Stimulated activated CD8-positive, alpha-beta memory T cell treated with anti-CD3 and anti-CD28 coated beads, Interleukin-7, amount 100 ng/mL, for 4 hours (primary cell): Measurements from ENCODE around the gene NPR2.

Experiments
- DNase-seq, 2 donors: peaks; one replicate each; pipeline ENCODE4 v3.0.0-alpha.2; 2020; ENCODE audit warnings: low read depth in 2 of 2

Gene NPR2

DNA sequence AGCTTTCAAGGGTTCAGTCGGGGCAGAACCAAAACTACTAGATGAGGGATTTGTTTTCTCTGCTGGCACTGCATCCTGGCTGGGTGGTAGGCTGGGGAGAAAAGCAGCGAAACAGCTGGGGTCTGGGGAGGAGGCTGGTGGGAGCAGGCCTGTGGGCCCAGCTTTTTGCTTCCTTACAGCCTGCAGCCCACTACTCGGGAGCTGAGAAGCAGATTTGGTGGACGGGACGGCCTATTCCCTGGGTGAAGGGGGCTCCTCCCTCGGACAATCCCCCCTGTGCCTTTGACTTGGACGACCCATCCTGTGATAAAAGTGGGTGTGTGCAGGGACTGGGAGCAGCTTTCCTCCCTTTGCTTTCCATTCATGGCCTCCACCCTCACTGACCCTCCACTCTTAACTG lies 9.1 kb downstream of the NPR2 start:
- no peak for DNase-seq

DNA sequence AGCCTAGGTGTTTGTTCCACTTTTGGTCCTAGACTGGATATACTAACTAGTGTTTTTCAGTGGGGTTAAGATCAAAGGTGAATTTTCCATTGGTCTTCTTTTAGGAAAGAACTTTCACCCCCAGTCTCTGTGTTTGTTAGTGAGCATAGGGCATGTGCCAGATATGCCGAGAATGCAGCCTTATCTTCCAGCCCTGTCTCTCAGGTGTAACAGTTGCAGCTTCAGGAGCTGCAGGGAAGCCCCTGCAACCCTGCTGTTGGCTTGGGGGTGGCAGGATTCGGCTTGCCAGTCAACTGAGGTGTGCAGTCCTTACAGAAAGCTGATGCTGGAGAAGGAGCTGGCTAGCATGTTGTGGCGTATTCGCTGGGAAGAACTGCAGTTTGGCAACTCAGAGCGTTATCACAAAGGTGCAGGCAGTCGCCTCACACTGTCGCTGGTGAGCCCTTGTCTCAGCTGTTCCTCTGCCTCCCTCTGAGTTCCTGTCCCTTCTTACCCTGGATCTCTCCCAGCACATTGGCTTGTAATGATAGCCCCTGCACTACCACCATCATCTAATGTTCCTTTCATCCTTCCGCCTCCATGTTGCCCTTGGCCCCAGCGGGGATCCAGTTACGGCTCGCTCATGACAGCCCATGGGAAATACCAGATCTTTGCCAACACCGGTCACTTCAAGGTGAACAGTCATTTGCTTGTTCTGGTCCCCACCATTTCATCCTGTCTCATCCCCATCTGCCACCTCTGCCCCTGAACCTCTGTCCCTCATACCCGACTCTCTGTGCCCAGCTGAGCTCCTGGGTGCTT lies 10.1 kb downstream of the NPR2 start:
- DNase-seq, result no peak

DNA sequence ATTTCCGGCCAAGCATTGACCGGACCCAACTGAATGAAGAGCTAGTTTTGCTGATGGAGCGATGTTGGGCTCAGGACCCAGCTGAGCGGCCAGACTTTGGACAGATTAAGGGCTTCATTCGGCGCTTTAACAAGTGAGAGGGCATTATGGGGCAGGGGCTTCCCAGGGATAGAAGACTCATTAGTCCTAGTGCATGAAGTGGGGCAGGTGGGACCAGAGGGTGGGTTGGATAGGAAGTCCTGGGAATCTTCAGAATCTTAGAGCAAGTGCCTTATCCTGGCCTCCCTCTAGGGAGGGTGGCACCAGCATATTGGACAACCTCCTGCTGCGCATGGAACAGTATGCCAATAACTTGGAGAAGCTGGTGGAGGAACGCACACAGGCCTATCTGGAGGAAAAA lies 14.7 kb downstream of the NPR2 start:
- no peak for DNase-seq

DNA sequence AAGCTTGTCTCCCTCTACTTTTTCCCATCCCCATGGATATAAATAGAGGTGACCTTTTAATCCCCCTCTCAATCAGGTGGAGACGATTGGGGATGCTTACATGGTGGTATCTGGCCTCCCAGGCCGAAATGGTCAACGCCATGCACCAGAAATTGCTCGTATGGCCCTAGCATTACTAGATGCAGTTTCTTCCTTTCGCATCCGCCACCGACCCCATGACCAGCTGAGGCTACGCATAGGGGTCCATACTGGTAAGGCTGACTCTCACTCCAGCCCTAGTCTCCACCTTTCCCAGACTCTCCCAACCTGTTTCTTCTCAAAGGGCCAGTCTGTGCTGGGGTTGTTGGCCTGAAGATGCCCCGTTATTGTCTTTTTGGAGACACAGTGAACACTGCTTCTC lies 17.0 kb downstream of the NPR2 start:
- no peak for DNase-seq

DNA sequence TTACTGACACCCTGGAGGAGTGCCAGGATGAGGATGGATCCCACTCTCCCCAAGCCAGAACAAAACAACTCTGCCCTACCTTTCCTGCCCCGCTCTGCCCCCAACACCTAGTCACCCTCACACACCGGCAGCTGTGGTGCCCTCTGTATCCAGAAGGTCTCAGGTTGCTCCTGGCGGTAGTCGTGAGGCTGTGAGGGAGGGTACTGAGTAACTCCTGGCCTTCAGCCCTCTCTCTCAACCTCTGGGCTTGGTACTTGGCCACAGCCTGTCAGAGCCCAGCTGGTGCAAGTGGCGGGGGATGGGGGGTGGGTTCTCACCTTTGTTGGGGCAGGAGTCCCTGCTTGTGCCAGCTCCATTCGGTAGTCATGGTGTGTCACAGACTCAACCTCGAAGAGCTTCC lies 18.7 kb downstream of the NPR2 start:
- DNase-seq, result no peak

DNA sequence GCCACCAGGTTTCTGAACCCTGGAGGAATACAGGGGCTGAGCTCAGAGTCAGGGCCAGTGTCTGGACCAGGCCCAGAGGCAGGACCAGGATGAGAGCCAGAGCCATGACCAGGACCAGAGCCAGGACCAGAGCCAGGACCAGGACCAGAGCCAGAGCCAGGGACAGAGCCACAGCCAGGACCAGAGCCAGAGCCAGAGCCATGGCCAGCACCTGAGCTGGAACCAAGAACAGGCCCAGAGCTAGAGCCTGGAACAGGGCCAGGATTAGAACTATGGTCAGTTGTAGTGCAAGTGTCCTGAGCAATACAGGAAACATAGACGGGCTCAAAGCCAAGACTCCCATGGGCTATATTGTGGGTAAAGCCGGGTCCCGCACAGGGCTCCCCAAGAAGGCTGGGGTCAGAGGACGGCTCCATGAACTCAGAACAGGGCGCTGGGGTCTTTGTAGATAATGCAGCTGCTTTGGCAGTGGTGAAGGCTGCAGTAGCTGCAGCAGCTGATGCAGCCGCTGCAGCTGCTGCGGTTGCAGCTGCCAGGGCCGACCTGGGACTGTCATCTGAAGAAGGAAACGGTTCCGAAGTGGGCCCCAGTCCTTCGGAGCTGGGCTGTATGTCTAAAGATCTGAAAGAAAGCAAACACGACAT lies 20.1 kb downstream of the NPR2 start:
- DNase-seq, result no peak

DNA sequence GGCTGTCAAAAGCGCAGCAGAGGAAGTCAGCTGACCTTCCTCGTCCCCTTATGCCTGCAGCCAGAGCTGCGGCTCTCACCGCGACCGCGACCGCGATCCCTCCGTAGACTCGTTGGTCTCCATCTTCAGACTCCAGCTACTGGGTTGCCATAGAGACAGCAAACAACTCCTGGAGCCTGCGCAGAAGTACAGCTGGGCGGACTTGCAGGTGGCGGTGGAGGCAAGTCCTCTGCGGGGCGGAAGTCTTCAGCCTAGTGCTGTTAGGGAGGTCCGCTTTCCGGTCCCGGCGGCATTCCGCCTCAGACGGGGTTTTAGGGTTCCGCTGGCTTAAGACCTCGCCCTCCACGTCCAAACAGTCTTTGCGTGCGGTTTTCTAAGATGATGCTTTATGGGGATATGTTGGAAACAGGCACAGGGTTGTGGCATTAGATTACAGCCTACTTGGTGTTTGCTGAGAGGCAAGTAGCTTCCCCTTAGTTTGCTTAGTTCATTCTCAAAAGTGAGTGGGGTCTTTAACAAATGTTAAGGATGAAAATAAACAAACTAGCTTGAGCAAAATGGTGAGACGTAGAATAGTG lies 20.7 kb downstream of the NPR2 start, which contains the start of gene SPAG8:
SPAG8 (minus strand) TSS at position 238 of the 578 bp plus-strand sequence; CDS start at position 123, 115 bp downstream.
- peak; percentile 91 to 92 for DNase-seq

DNA sequence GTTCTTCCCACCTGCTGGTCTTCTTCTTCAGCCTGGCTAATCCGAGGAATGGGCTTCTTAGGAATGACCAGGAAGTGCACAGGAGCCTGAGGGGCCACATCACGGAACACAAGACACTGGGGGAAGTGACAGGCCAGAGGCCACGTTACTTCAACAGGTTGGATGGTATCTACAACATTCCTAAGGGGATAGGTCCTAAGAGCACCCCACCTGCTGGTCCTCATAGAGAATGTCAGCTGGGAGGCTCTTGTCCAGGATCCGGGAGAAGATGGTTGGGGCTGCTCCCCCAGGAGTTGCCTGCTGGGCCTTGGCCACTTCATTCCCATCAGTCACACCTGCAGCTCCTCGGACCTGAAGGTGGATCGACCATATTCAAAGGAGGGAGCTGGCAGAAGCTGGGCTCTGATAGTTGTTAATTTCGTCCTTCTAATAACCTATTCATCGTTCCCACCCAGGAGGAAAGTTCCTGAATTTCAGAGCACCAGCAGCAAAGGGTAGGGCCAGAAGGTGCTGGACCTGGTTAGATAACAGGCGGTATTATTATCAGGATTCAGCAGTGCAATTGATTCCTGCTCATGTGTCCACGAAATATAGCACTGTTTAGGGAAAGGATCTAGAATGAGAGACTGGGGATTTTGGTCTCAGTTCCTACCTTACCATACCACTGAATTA lies 22.2 kb downstream of the NPR2 start:
- DNase-seq, result no peak

DNA sequence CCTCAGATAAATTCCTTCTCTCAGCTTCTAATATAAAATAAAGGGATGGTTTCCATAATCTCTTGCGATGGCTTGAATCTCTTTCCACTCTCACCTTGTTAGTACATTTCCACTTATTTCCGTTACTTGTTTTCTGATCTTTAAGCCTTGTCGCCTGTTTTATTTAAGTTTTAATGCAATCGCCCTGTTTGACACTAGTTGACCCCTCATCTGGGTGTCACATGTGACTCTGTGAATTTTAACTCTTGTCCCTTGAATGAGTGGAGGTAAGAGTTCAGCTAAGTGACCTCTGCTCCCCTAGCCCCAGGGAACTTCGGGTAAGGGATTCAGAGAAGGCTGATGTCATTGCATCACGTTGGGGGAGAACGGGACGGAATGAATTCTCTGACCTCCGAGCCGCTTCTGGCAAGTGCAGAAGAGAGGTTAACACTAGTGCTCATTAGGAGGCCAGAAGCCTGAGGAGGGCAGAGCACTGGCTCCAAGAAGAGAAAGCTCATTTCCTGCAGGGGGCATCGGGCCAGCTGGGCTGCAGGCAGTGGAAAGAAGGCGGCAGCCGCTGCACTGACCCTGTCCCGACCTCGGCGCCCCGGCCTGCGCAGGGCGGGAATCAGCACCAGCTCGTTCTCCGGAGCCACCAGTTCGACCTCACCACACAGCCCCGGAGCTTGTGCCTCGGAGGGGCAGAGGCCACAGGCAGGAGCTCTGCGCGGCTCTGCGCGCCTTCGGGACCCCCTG lies 22.9 kb downstream of the NPR2 start:
- DNase-seq, result peak in 1 of 2 donors; percentile 14

DNA sequence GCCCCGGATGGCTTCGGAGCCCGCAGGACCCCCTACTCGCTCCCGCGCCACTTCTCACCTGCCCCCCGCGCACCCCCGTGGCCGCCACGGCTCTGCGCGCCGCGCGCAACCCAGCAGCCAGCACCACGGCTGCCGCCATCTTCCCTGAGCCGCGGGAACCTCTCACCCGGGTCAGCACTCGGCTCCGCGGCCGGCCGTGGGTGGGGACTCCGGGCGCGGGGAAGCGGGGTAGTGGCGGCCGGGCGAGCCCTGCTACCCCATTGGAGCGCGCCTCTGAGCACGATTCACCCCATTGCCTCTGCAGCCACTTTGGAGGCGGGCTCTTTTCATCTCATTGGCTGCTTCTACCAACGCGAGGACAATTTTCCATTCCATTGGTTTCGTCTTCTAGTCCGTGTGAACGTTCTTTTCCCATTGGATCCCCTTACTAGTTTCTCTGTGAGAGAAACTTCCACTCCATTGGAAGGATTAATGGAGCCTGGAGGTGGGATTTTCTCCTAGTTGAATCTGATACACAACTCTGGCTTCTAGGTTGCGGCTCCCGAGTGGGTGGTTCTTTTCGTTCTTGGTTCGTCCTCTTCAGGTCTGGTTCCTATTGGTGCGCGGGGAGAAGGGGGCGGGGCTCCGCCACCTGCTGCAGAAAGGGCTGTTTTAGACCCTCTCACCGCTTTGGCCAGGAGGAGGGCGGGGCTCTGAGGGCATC lies 23.6 kb downstream of the NPR2 start, which contains the start of gene HINT2:
HINT2 (minus strand) TSS at position 202 of the 703 bp plus-strand sequence; CDS start at position 139, 63 bp downstream.
- DNase-seq, result peak; percentile 97 to 98

DNA sequence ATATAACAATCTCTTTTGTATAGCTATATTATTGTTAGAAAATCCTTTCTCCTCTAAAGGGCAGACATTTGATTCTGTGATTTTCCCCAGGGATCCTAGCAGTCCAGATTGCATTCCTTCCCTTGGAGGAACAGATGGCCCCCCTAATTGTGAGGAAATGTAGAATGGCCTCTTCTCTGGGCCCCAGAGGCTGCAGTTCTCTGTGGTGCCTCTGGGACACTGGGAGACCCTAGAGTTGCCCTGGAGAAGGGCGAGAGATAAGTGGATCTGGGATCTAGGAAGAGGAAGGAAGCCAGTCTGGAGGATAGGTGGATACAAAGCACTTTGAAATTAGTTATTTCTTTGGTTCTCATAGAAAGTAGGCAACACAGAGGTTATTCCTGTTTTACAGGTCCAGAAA lies 25.3 kb downstream of the NPR2 start:
- no peak for DNase-seq

DNA sequence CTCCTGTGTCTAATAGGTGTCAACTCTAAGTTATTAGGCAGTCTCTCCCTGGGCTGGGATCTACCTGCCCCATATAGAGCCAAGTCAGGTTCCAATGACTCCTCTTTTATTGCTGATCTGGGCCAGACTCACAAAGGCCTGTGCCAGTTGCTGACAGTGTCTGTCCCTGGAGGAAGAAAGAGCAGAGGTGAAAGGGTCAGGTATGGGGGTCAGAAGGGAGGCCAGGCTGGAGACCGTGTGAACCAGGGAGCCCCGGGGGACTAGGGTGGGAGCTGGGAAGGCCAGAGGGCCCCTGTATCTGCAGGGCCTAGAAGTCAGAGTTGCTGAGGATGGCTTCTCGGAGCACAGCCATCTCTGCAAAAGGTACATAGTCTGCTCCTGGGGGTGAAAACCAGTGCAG lies 26.9 kb downstream of the NPR2 start:
- no peak for DNase-seq

DNA sequence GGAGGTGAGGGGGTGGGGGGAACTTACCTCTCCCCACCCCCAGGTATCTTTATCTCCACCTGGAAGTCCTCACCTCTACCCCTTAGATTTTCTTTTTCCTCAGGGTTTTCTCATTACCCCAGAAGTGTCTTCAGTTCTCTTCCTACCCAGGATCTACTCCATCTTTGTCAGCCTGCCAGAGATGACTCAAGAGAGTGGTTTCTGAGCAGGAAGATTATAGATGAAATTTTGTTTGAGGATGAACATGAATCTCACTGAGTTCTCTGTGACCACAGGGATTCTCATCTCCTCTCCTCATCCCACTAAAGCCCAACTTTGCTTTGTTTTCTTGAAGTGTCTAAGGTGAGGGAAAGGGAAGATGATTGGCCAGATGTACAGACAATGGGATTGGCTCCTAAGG lies 28.7 kb downstream of the NPR2 start:
- no peak for DNase-seq

DNA sequence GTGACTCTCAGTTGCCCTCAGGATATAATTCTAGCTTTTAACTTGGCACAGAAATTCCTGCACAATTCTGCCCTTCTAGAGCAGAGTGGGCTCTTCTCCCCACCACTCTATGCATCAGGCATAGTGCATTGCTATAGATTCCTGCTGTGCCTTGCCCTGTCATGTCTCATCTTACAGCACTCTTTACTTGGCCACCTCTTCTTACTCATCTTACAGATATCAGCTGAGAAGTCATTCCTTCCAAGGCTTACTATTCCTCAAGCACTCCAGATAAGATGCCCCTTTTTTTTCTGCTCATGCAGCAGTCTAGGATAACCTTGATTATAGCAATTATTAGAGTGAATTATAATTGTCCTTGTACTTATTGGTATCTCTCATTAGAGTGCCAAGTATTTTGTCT lies 31.5 kb downstream of the NPR2 start:
- no peak for DNase-seq

DNA sequence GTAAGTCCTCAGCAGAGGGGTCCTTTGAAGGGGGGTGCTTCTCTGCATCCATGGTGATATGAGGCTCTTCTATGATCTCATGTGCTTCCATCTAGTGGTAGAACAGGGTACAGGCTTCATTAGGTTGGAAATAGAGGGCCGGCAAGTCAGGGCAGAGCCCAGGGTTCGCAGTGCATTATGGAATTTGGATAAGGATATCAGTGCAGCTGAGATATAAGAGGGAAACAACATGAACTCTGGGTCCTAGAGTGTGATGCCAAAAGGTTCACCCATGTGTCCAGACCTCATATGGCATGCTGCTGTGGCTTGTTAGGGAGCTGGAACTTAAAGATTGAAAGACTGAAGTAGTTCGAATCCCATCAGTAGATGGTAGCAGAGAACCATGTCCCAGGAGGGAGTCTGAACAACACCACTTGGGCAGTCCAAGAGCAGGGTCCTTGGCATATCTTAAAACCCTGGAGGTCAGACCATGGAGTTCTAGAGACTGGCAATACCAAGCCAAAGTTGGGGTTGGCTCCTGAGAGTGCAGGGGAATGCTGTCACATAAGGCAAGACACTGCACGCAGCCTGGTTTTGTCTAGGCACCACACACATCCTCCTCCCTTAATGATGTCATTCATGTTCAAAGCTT lies 34.8 kb downstream of the NPR2 start:
- no peak for DNase-seq

DNA sequence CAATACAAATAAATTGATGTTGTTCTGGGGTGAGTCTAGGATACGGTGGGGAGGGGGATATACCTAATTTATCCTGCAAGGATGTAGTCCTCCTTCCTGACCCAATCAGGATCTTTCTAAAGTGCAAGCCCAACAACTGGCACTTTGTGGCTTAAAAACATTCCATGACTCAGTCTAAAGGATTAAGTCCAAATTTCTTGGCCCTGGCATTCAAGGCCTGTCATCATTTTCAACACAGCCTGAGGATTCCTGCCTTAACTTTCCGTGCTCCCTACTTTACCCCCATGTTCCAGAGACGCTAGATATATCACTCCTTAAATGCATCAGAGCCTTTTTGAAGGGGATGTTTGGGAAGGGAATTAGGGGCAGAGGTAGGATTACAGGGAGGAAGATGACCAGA lies 36.1 kb downstream of the NPR2 start:
- no peak for DNase-seq

DNA sequence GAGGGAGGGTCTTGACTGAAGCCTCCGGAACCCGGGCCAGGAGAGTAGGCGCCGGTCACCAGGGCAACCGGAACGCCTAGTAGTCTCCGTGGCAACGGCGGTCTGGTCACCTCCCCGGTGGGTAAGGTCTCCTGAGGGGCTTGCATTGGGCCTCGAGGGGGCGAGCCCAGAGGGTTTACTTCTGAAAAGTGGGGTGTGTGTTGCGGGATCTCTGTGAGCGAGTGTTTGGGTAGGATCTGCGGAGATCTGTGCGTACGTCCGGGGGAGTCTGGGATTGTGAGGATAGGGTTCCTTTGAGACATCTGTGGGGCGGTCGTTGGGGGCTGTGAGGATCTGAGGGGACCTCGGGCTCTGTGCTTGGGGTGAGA lies 37.3 kb downstream of the NPR2 start, which contains the start of gene FAM221B:
FAM221B (minus strand) TSS at position 17 of the 368 bp plus-strand sequence. CDS start 2,571 bp downstream, outside the sequence.
- DNase-seq, result no peak

DNA sequence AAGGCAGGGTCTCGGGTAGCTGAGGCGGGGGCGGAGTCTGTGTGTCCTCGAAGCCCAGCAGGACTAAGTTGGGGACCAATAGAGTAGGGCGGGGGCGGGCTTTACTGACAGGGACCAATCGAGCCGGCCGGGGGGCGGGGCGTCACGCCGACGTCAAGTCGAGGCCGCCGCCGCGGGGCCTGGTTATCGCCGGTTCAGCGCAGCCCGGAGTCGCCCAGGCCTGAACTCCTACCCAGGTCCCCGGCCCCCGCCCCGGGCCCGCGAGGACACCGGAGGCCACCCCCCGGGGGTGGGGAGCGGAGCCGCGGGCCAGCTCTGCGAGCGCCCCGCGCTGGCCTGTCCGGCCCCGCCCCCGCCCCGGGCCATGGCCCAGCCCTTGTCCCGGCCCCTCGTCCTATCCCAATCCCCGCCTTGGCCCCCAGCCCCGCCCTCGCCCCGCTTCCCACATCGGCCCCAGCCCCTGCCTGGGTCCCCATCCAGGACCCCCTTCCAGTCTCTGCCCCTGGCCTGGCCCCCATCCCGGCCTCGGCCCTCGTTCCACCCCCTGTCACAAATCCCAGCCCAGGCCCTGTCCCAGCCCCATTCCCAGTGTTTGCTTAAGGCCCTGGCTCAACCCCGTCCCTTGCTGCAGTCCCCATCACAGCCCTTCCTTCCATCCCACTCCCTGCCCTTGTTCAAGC lies 37.8 kb downstream of the NPR2 start, which contains the start of gene TMEM8B:
TMEM8B (plus strand) TSS at position 145 of the 680 bp plus-strand sequence; CDS start at position 365, 220 bp downstream.
- peak; percentile 89 to 93 for DNase-seq

DNA sequence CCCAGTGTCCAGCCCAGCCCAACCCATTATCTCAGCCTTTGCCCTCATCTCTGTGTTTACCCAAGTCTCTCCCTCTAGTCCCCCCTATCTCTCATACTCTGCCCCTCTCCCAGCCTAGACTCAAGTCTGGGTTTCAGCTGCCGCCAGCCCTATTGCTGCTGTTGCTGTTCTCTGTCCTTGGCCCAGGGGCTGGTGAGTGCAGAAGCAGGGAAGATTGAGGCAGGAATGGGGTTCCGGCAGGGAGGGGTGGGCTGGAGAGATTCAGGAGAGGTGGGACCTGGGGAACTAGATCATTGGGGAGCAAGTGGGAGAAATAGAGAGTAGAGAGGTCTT lies 38.3 kb downstream of the NPR2 start:
- no peak for DNase-seq

DNA sequence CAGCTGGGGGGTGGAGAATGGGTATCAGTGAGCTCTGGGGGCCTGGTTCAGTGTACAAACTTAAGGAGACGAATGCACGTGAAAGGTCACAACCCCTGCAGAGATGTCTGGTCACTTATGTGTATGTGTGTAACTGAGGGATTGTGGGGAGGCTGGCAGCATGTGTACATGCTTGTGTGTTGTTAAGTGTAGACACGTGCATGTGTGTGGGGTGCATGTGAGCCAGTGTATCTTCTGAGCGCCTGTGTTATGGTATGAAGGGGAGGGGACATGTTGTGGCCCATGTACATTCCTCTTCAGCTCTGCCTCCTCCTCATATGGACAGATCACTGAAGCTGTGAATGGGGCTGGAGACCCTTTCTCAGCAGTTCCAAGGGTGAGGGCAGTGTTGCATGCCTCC lies 39.6 kb downstream of the NPR2 start:
- DNase-seq, result no peak
